Hematopoietic multipotent progenitor cell treated with erythropoietin and hydrocortisone succinate and interleukin-3 and kit ligand, for 8 days (in vitro differentiated cells): ENCODE results near the gene ABCA10.
"Not testable (repeated sequence)": the region's sequence is repeated elsewhere in the genome, so short reads cannot be mapped to it uniquely, and the experiment has no call there.

Source experiments
- DNase-seq: peaks from one replicate; pipeline ENCODE4 v3.0.0-alpha.2; 2015

The ABCA10 gene

DNA sequence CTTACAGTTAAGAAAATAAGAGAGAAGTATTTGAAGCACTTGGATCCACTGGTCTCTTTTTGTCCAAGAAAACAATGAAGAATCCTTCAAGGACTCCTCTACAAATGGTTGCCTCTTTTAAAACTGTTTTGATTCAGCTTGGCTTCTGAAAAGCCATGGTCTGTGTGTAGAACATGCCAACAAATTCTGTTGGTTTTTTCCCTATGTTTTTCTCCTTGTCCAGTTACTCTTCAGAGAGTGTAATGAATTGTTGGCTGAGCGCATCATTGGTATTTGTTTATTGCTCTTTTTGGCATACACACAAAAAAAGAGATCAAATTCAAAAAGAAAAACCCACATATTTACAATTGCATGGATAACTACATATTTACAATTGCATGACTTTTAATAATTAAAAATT, at the start of gene ABCA10:
Gene ABCA10, minus strand, starts transcription at position 249 of the 400 bp plus-strand sequence. CDS start 3,466 bp downstream, outside the sequence.
- DNase-seq = no peak

DNA sequence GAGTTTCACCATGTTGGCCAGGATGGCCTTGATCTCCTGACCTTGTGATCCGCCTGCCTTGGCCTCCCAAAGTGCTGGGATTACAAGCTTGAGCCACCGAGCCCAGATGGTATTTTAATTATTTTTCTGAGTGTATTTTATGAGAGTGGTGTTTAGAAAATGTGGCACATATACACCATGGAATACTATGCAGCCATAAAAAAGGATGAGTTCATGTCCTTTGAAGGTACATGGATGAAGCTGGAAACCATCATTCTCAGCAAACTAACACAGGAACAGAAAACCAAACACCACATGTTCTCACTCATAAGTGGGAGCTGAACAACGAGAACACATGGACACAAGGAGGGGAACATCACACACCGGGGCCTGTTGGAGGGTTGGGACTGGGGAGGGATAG, 47.7 kb upstream of the ABCA10 start:
- DNase-seq = not testable (repeated sequence)

DNA sequence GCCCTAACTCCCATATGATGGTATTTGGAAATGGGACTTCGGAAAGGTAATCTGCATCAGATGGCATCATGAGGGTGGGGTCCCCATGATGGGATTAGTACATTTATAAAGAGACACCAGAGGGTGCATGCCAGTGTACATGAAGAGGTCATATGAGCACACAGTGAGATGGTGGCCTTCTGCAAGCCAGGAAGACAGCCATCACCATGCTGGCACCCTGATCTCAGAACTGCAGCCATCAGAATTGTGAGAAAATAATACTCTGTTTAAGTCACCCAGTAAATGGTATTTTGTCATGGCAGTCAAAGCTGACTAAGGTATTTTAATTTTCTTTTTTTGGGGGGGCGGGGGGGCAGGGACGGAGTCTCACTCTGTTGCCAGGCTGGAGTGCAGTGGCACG, 47.1 kb upstream of the ABCA10 start:
- no peak for DNase-seq

- DNase-seq = no peak
Measured at GRCh38 chr17:69271023-69271422, 42.4 kb upstream of the ABCA10 start.

DNA sequence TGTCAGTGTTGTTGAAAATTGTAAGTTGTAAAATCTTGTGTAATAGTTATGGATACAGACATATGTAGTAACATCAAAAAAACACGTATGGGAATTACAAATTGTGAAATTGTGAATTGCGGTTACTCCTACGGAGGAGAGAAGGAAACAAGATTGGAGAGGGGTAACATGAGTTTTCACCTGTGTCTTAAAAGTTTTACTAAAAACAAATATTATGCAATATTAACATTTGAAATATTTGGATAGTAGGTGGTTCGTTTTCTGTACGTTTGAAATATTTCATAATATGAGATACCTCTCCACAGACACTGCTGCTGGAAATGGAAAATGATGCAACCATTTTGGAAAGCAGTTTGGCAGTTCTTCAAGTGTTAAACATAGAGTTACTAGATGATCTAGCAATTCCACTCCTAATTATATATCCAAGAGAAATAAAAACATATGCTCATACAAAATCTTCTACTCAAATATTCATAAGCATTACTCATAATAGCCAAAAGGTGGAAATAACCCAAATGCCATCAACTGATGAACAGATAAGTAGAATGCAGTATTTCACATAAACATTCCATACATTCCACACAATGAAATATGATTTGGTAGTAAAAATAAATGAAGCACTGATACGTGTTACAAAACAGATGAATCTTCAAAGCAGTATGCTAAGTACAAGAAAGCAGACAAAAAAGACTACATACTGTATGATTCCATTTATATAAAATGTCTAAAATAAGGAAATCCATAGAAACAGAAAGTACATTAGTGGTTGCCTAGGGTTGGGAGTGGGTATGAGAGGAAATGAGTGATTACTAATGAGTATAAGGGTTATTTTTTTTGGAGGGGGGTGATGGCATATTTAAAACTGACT, 40.7 kb upstream of the ABCA10 start:
- no peak for DNase-seq

DNA sequence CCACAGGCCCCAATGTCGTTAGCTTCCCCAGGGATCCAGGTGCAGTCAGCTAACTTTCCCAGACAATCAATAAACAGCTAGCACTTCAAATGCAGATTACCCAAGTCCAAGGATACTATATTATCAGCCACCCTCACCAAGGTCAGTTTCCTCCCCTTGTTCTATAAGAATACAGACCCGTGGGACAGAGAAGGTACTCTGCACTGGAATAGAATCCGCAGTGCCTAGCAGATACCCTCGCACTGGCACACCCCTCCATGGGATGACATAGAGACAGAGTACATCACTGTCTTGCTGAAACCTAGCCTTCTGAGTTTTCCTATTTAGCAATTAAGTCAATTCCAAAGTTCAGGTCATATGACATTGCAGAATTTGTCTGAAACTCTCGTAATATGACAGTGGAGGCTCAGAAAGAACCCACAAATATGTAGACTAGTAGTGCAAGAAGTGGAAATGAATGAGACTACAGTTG, 40.0 kb upstream of the ABCA10 start:
- no peak for DNase-seq

DNA sequence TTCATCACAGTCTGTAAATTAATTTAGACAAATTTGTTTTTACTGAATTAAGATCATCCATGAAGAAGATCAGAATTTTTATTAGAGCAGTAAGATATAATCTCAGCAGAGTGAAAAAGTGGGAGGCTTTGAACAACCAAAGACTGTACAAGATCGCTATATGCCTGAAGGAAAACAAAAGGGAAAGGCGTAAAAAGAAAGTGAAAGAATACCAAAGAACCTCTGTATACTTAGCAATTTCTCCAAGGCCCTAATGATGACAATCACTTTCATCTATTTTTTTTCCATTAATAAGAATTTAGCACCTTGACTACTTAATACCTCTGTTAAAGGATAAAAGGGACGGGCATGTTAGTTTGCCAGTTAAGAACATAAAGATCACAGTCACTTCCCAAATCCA, 38.6 kb upstream of the ABCA10 start:
- no peak for DNase-seq

GRCh38 chr17:69265873-69266272, 37.2 kb upstream of the ABCA10 start:
- DNase-seq = no peak

DNA sequence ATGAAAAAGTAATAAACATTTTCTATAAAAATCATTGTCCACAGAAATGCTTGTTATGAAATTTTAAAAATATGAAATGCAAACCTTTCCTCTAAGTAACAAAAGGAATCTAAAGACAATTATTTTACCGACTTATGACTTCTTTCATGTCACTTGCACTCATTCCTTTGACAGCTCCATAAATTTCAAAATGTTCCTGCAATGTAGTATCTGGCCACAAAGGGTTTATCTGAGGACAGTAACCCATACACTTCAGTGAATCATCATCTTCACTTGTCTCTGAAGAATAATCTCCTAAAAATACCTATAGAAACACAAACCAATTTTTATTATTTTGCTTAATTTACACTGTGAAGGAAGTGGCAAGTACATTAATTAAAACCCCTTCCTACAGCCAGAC, 25.6 kb upstream of the ABCA10 start:
- DNase-seq = no peak

GRCh38 chr17:69250641-69251040, 22.0 kb upstream of the ABCA10 start:
- DNase-seq = no peak

DNA sequence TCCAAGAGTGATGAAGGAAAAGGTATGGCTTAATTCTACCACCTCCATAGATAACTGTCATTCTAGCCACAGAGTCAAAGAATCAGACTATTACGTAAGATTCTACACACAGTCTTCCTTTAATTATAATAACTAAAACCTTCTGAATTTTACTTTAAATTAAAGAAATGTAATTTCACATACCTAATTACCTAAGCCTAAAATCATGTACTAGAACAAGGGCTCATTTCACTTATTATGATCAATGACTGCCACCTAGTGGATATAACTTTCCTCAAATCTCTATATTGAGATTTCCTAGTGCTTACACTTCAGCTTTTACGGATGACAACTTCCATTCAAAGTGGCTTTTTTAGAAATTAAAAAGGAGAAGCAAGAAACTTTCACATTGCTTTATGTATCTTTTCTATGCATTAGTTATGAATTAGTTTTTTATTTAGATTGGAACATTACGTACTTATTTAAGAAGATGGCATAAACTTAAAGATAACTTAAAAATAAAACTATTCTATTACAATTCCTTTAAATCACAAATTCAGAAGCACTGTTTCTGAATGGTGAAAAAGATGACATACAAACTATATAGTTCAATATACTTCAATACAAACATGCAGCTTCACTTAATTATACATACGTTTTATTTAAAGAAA, 18.2 kb upstream of the ABCA10 start:
- peak; percentile 72 for DNase-seq

GRCh38 chr17:69246202-69246601, 17.6 kb upstream of the ABCA10 start:
- no peak for DNase-seq

- DNase-seq = no peak
Measured at GRCh38 chr17:69245617-69246016, 17.0 kb upstream of the ABCA10 start.

DNA sequence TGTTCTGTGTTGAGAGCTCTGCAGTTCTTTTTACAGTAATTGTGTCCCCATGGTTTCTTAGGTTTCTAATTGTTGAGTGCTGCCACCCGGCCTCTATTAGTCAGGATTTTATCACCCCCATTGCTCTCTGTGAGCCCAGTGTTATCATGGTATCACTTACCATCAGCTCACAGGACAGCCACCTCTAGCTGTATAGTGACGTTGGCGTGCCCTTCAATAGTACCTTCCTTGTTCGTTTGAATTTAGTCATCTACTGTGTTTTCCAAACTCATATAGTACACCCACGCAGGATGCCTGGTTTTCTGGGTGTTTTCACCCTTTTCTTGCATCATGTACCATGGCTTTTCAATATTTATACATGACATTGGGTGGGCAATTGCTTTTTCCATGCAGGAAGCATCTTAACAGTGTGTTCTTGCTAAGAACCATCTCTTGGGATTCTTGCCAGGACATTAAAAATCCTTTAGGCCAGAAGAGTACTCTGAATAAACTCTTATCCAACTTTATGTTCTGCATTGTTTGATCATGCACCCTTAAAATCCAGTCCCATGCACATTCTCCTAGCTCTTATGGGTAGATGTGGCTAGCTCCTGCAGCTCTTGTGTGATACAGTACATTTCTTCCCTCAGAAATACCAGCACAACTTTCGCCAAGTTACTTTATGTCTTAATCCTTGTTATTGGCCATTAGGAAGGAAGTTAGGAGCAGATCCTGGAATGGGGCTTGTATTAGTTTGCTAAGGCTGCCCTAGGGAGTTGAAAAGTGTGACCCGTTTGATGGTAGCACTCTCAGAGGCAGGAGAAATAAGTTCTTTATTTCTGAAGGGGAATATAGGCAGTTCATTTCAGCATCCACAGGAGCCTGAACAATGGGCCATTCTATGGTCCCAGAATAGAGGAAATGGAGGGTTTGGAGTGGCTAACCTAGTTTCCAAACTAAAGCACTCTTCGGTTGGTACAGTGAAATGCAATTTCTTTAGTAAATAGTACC, 11.3 kb upstream of the ABCA10 start:
- no peak for DNase-seq

- no peak for DNase-seq
Measured at GRCh38 chr17:69236946-69237345, 8.3 kb upstream of the ABCA10 start.

- DNase-seq = no peak
Measured at GRCh38 chr17:69236464-69236863, 7.8 kb upstream of the ABCA10 start.

DNA sequence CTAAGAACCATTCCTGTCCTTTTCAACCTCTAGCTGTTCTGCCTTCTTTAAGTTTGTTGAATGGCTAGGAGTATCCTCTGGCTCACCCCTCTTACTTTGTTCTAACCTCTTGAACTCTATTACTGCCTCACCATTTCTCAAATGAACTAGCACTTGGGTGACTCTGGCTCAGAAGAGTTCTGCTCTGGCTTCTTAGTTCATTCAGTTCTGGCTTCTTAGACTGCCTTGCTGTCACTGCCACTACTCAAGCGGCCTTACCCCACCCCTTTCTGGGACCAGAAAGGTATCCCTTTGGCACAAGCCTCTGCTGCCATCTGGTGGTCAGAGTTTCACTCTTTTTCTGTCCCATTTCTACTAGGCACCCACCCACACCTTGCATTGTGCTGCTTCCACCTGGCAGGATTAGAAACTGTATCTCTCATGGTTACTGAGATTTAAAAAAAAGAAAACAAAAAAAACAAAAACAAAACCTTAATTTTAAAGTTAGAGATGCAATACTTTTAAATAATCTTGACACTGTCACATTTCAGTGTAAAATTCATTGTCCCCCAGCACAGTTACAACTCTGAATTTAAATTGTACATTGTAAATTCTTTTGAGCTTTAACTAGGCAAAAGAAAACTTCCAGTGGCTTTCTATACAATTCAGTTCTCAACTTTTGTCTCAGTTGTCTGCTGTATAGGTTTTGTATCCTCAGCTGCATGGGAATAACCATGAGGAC, 6.9 kb upstream of the ABCA10 start:
- peak; percentile 88 for DNase-seq

DNA sequence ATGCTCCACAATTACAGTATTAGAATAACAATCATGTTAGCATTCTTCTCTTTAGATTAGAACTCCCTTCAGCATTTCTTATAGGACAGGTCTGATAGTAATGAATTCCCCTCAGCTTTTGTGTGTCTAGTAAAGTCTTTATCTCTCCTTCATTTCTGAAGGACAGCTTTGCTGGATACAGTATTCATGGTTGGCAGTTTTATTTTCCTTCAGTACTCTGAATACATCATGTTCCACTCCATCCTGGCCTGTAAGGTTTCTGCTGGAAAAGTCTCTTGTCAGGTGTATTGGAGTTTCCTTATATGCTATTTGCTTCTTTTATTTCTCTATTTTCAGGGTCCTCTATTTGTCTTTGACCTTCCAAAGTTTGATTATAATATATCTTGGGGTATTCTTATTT, 4.0 kb upstream of the ABCA10 start:
- DNase-seq = no peak

DNA sequence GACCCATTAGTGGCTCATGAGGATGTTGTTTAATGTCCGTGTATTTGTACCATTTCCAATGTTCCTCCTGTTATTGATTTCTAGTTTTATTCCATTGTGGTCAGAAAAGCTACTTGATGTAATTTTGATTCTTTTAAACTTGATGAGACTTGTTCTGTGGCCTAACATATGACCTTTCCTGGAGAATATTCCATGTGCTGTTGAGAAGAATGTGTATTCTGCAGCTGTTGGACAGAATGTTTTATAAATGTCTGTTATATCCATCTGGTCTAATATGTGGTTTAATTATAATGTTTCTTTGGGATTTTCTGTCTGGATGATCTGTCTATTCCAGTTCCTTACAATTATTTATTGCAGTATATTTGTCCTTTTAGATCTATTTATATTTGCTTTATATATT, 2.9 kb upstream of the ABCA10 start:
- DNase-seq = no peak

- DNase-seq = no peak
Measured at GRCh38 chr17:69230939-69231338, 2.3 kb upstream of the ABCA10 start.

- no peak for DNase-seq
Measured at GRCh38 chr17:69228018-69228417, 606 bp downstream of the ABCA10 start.

GRCh38 chr17:69227541-69227940, 1.1 kb downstream of the ABCA10 start:
- peak; percentile 11 for DNase-seq
